ENCODE data around the gene ACACB. TPM values are rescaled to one million over a fixed set of nuclear protein-coding genes. Genes with fewer than 3 reads are reported as not detected.

ACACB gene
- total RNA-seq, 1 donor from 2014 or later, result 22.7 TPM

GRCh38 chr12:109202770-109203169 lies 86.4 kb downstream of the ACACB start:
- peaks cover 9% of the 10 kb centered on the region for H3K36me3 Mint-ChIP-seq
- H3K9me3 Mint-ChIP-seq, result no peaks in the 10 kb centered on the region
- no peaks in the 10 kb centered on the region for H3K4me1 Mint-ChIP-seq (ENCODE audit: unreplicated experiment)
- no peak overlapping the region for H3K27ac Mint-ChIP-seq
- no peak for DNase-seq (ENCODE audit: extremely low spot score, unreplicated experiment)
- H3K4me3 Mint-ChIP-seq, result no peak overlapping the region
- no peaks in the 10 kb centered on the region for H3K27me3 Mint-ChIP-seq
- no peak for TF ChIP-seq CTCF (conservative IDR thresholded peaks at IDR 0.05)

GRCh38 chr12:109203480-109203879 lies 87.1 kb downstream of the ACACB start:
- Mint-ChIP-seq H3K27me3 (no peaks in the 10 kb centered on the region), H3K27ac (no peak overlapping the region), H3K4me1 (ENCODE audit: unreplicated experiment) (no peaks in the 10 kb centered on the region), H3K9me3 (no peaks in the 10 kb centered on the region), H3K4me3 (no peak overlapping the region), H3K36me3 (peaks cover 9% of the 10 kb centered on the region)
- no peak for TF ChIP-seq CTCF (conservative IDR thresholded peaks at IDR 0.05)
- no peak for DNase-seq (ENCODE audit: extremely low spot score, unreplicated experiment)

- Mint-ChIP-seq H3K36me3 (peaks cover 3% of the 10 kb centered on the region), H3K4me3 (no peak overlapping the region), H3K27me3 (no peaks in the 10 kb centered on the region), H3K9me3 (no peaks in the 10 kb centered on the region), H3K4me1 (ENCODE audit: unreplicated experiment) (no peaks in the 10 kb centered on the region), H3K27ac (no peak overlapping the region)
- TF ChIP-seq CTCF (conservative IDR thresholded peaks at IDR 0.05), result no peak
- no peak for DNase-seq (ENCODE audit: extremely low spot score, unreplicated experiment)
Observed at GRCh38 chr12:109209082-109209481, 92.7 kb downstream of the ACACB start.

GRCh38 chr12:109212460-109213115 lies 96.2 kb downstream of the ACACB start:
- no peak for DNase-seq (ENCODE audit: extremely low spot score, unreplicated experiment)
- no peak for TF ChIP-seq CTCF (conservative IDR thresholded peaks at IDR 0.05)
- no peak overlapping the region for H3K27ac Mint-ChIP-seq
- H3K36me3 Mint-ChIP-seq, result no peaks in the 10 kb centered on the region
- H3K4me3 Mint-ChIP-seq, result no peak overlapping the region
- no peaks in the 10 kb centered on the region for H3K4me1 Mint-ChIP-seq (ENCODE audit: unreplicated experiment)
- no peaks in the 10 kb centered on the region for H3K27me3 Mint-ChIP-seq
- H3K9me3 Mint-ChIP-seq, result no peaks in the 10 kb centered on the region

GRCh38 chr12:109214131-109214530 lies 97.7 kb downstream of the ACACB start:
- Mint-ChIP-seq H3K27me3 (no peaks in the 10 kb centered on the region), H3K36me3 (no peaks in the 10 kb centered on the region), H3K27ac (no peak overlapping the region), H3K4me3 (no peak overlapping the region), H3K9me3 (no peaks in the 10 kb centered on the region), H3K4me1 (ENCODE audit: unreplicated experiment) (no peaks in the 10 kb centered on the region)
- no peak for DNase-seq (ENCODE audit: extremely low spot score, unreplicated experiment)
- no peak for TF ChIP-seq CTCF (conservative IDR thresholded peaks at IDR 0.05)

GRCh38 chr12:109218996-109219395 lies 102.6 kb downstream of the ACACB start:
- Mint-ChIP-seq H3K4me1 (ENCODE audit: unreplicated experiment) (no peaks in the 10 kb centered on the region), H3K9me3 (no peaks in the 10 kb centered on the region), H3K4me3 (no peak overlapping the region), H3K36me3 (peaks cover 4% of the 10 kb centered on the region), H3K27ac (no peak overlapping the region), H3K27me3 (no peaks in the 10 kb centered on the region)
- no peak for TF ChIP-seq CTCF (conservative IDR thresholded peaks at IDR 0.05)
- DNase-seq (ENCODE audit: extremely low spot score, unreplicated experiment), result no peak

Measured in type B pancreatic cell (in vitro differentiated cells).